ENCODE results near the gene IL18R1.

IL18R1 gene

DNA sequence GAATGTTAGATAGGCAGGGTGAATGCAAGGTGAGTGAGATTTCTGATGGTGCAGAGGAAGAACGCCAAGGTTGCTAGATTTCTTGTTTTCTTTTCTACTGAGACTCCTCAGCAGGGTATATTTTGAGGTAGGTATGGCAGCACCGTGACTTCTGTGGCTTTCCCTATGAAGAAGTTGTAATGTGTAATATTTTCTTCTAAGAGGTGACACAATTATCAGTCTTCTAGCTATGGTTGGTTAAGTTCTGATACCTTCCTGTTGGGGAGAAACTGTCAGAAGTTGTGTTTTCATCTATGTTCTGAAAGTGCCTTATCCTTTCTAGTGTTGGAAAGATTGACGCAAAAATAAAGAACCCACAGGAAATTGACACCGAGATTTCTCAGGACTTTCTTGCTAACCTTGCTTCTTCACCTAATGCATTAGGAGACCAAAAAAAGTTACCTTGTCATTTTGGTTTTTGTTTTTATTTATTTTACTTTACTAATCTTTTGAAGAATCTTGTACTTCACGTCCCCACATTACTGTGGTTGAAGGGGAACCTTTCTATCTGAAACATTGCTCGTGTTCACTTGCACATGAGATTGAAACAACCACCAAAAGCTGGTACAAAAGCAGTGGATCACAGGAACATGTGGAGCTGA is 11.9 kb downstream of the IL18R1 start:
- TF ChIP-seq, protein P1, sequence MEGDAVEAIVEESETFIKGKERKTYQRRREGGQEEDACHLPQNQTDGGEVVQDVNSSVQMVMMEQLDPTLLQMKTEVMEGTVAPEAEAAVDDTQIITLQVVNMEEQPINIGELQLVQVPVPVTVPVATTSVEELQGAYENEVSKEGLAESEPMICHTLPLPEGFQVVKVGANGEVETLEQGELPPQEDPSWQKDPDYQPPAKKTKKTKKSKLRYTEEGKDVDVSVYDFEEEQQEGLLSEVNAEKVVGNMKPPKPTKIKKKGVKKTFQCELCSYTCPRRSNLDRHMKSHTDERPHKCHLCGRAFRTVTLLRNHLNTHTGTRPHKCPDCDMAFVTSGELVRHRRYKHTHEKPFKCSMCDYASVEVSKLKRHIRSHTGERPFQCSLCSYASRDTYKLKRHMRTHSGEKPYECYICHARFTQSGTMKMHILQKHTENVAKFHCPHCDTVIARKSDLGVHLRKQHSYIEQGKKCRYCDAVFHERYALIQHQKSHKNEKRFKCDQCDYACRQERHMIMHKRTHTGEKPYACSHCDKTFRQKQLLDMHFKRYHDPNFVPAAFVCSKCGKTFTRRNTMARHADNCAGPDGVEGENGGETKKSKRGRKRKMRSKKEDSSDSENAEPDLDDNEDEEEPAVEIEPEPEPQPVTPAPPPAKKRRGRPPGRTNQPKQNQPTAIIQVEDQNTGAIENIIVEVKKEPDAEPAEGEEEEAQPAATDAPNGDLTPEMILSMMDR (IDR thresholded peaks at IDR 0.05; ENCODE audit: low read depth, low read length, missing control alignments): no peak
- H3K4me3 ChIP-seq (replicated peaks; ENCODE audit: low read depth, low read length): no peak overlapping the region
- no peak for DNase-seq (ENCODE audit: extremely low read depth, low read depth)

DNA sequence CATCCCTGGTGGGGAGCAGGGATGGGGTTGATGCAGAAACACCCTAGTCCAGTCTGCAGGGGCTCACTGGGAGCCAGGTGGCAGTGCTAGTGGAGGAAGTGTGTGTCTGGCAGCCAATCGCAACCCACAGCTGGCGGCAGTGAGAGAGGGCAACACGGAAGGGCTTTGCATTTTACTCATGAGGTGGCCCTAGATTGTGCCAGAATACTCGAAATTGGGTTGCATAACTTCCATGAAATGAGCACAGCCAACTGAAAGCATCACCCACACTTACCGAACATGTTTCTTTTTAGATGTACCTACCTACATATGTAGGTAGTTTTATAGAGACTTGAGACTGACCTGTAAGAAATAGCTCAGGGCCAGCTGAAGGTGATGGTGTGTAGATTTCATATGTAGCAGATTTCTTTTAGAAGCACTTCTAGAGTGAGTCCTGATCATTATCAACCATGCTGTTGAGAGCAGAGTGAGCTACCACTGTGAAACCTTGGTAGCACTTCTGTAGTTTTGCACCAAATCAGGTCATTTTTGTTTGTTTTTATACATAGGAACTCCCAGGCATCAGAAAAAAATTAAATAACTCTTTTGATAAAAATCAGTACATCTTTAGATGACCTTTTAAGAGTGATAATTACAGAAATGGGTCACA is 13.0 kb downstream of the IL18R1 start:
- DNase-seq (ENCODE audit: extremely low read depth, low read depth): no peak
- TF ChIP-seq, protein P1 (IDR thresholded peaks at IDR 0.05; ENCODE audit: low read depth, low read length, missing control alignments): no peak
- H3K4me3 ChIP-seq (replicated peaks; ENCODE audit: low read depth, low read length): no peak overlapping the region

DNA sequence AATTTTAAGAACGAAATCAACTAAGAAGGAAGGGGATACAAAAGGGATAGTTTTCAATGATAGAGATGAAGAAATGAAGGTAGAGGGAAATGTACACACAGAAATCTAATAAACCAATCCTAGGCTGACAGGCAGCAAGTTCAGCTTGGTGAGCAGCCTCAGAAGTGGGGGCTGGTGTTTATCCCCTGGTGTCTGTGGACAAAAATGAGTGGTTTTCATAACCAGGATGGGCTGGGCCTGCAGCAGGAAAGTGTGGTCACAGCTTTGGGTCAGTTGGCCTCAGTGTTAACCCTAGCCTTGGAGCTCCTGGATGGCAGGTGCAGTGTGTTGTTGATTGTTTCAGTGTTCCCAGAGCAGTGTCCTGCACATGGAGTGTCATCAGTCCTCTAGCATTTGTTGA is 14.3 kb downstream of the IL18R1 start:
- no peak overlapping the region for H3K4me3 ChIP-seq (replicated peaks; ENCODE audit: low read depth, low read length)
- TF ChIP-seq, protein P1 (IDR thresholded peaks at IDR 0.05; ENCODE audit: low read depth, low read length, missing control alignments): no peak
- no peak for DNase-seq (ENCODE audit: extremely low read depth, low read depth)

DNA sequence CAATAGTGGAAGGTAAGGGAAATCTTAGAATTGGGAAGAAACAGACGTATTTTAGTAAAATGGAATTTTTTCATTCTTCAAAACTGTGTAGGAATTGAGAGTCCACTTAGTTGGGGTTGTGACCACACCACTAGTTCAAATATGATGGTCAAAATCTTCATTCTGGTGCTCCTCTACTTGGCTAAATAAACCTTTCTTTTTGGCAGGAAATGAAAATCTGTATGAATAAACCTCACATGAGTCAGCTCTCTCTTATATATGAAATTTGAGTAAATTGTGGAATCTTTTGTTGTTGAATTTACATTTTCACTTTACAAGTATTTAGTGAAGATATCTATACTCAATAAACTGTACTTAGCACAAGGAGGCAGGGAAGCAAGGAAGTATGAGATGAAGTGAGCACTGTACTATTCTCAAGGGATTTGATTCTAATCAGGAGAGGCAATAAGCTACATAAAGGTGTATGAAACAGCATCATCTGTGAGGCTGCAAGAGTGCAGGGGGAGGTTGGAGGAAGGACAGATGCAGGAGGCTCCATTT is 20.5 kb downstream of the IL18R1 start:
- DNase-seq (ENCODE audit: extremely low read depth, low read depth): no peak
- H3K4me3 ChIP-seq (replicated peaks; ENCODE audit: low read depth, low read length): no peak overlapping the region
- TF ChIP-seq, protein P1 (IDR thresholded peaks at IDR 0.05; ENCODE audit: low read depth, low read length, missing control alignments): no peak

DNA sequence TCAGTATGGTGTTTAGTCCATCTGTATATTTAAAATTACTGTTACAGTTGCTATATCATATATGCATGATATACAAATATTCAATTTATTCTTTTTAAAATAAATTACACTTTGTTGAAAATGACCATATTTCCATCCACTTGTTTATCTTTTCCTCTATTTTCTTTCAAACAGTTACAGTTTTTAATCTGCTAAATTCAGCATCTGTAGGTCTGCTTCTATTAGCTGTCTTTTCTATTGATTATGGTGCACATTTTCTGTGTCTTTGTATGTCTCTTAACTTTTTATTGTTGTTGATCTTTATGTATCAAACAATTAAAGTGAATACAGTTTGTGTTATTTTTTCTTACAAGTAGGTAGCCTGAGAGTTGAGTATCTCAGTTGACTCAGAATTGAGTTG is 28.1 kb downstream of the IL18R1 start:
- TF ChIP-seq, protein P1 (IDR thresholded peaks at IDR 0.05; ENCODE audit: low read depth, low read length, missing control alignments): no peak

DNA sequence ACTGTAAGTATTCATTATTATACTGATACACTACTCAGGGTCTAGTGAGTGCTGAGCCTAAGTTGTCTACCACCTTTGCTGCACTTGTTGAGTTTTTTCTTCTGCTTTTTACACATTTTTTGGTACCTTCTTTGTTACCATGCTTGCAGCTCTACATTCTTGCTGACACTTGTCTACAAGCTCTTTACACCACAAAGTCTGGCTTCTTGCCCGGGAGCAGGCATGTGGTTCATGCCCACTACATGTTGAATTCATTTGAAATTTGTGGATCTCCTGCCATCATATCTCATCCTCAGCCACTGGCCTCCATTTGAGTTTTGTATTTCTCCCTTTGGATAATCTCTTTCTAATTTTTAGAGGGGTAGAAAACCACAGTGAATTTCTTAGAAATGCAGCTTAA is 29.9 kb downstream of the IL18R1 start:
- H3K4me3 ChIP-seq (replicated peaks; ENCODE audit: low read depth, low read length): no peak overlapping the region
- DNase-seq (ENCODE audit: extremely low read depth, low read depth): no peak
- TF ChIP-seq, protein P1 (IDR thresholded peaks at IDR 0.05; ENCODE audit: low read depth, low read length, missing control alignments): no peak

More for the DNA sequence above, 28.1 kb downstream of the IL18R1 start:
- no peak for DNase-seq (ENCODE audit: extremely low read depth, low read depth)
- H3K4me3 ChIP-seq (replicated peaks; ENCODE audit: low read depth, low read length): no peak overlapping the region
